HG03460 (cell line): ENCODE results near the gene PRKCH.
"Not testable (repeated sequence)": the region's sequence is repeated elsewhere in the genome, so short reads cannot be mapped to it uniquely, and the experiment has no call there.

Experiments
- ATAC-seq: cut with Tn5 transposase; IDR thresholded peaks from one replicate; pipeline ENCODE4 v1.9.1; 2021; ENCODE audit not compliant: unreplicated experiment

PRKCH gene

DNA sequence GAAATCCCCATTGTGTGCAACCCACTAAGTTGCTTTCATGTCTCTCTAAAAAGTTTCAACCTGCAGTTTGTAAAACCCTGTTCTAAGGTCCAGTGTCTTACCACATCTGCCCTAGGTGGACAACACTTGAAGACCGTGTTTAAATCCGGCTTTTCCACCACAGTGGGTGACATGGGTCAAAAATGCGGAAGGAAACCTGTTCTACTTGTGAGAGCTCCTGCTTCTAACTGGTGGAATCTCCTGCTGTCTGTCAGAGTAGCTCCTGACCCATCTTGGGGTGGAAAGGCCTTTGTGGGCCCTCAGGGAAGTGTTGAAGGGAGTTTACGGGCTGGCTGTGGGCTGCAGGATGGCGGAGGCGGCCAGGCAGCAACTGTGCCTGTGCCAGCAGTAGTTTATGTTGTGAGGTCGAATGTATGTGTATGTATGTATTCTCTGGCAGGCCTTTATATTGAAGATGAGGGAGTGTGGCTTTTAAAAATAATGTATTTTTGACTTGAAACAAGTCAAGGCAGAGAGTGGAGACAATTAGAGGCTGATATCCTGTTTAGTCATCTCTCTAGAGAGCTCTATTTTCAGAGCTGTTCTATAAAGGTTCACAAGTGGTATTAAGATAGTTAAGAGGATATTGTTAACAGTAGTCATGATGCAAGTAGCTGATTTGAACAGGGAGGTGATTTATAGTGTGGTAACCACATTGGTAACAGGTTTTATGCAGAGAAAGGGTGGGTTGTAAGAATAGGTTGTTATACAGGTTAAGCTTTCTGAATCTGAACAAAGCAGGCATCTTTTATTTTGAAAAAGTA is 67.0 kb downstream of the PRKCH start:
- peak; percentile 55 for ATAC-seq

DNA sequence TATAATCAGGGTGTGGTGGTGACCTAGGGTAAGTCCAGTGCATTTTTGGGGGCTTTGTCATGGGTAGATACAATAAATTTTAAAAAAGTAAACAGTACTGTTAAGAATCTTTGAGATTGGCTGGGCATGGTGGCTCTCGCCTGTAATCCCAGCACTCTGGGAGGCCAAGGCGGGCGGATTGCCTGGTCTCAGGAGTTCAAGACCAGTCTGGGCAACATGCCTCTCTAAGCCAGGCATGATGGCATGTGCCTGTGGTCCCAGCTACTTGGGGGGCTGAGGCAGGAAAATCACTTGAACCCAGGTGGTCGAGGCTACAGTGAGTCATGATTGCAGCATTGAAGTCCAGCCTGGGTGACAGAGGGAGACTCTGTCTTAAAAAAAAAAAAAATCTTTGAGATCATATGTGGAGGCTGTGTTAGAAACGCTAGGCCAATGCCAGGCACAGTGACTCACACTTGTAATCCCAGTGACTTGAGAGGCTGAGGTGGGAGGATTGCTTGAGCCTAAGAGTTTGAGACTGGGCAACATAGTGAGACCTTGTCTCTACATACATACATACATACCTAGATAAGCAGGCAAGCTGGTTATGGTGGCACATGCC is 67.7 kb downstream of the PRKCH start:
- ATAC-seq, result no peak

DNA sequence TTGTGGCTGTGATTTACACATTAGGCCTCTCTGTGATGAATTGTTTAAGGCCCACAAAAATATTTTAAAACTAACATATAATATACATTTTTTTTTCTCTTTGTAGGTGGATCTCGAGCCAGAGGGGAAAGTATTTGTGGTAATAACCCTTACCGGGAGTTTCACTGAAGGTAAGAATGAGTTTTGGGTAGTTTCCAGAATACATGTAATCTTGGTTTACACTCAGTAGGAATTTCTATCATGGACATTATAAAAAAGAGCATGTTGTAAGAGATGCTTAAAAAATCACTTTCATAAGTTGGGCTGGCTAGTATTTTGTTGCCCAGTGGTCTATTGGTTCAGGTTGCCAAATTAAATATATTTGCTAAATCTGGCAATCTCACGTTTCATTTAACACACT is 69.7 kb downstream of the PRKCH start:
- ATAC-seq, result no peak

DNA sequence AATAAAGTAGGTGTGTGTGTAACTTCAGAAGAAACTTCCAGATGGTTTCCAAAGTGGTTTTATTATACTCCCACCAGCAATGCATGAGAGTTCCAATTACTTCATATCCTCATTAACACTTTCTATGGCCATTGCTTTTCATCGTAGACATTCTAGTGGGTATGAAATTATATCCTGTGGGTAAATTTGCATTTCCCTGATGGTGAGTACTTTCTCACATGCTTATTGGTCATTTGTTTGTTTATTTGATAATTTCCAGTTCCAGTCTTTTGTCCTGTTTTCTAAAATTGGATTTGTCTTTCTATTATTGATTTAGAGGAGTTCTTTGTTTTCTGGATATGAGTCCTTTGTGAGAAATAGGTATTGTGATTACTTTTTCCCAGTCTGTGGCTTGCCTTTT is 70.9 kb downstream of the PRKCH start:
- ATAC-seq, result no peak

DNA sequence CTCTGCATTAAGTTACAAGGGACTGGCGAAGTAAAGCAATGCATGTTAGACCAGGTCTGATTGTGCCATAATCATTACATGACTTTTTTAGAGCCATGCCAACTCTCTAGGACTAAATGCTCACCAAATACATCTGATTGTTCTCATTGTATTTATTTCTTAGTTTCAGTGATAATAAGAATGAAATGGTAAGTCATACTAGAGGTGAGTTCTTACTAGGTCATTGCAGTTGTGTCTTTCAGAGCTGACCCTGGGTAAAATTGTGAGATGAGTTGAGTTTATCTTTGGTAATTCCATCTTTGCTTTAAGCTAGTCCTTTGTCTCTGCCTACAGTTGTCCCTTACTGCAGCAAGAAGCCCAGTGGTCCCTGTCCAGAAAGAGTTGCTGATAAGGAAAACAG is 73.2 kb downstream of the PRKCH start:
- ATAC-seq, result no peak

DNA sequence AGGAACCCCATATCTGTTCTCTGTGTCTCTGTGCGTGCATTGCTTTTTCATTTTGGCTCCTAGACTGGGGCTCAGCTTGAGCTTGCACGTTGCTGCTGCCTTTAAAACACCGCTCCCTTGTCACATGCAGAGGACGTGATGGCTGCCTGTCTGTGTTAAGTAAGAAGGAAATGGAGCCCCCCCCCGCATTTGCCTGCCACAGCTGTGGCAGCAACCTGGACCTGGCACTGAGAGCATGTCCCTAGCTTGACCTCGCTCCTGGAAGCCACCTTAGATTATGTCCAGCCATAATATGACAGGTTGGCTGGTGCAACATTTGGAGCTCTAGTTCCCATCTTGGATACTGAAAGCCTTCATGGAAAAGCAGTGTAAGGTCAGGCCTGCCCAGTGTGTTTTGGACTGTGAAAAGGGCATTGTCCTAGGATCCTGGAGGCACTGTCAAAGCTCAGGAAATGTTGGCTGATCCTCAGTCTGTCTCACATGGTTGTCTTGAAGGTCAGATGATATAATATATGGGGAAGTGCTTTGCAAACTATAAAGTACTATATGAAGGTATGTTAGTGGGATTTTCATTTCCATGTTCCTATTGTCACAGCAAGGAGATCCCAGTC is 73.8 kb downstream of the PRKCH start:
- no peak for ATAC-seq

DNA sequence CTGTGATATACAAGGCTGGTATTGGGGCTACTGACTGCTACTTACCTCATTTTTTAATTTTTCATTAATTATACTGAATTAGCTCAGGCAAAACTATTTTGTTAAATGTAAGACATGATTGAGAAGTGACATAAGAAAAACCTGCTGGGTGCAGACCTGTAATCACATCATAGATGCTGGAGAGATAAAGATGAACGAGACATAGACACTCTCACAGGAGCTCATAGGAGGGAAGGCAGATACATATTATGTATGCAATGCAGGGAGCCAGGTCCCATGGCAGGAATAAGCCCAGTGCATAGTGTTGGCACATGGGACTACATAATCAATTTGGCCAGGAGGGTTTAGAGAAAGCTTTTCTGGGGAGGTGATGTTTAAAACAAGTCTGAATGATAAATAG is 74.9 kb downstream of the PRKCH start:
- no peak for ATAC-seq

DNA sequence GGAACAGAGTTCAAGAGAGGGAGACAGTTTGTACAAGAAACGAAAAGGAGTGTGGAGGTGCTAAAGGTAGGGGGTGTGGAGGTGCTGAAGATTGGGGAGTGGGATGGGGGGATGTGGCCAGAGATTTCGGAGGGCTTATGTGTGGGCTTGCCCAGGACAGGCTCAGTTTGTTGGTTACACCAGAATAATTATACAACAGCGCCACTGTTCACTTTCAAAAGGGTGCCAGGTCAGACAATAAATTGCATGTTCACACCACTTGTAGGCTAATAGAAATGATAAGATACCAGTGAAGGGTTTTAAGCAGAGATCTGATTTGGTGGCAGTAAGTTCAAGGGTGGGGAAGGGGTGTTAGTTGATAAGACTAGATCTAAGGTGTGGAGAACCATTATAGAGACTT is 75.3 kb downstream of the PRKCH start:
- ATAC-seq, result no peak

DNA sequence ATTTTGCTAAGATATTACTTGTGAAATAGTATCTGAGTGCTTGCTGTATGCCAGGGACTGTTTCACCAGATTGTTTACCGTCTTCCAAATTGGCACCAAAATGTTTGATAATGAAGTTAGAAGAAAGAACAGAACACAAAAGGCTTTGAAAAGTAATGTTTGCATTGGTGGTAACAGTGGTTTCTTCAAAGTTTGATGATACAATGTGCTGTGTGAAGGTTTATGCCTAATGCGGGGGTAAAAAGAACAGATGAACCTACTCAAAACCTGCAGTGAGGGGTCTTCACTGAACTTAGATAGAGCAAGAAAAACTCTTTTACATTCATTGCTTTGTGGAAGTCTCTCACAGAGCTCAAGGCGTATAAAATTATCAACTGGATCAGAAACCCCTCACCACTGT is 76.2 kb downstream of the PRKCH start:
- ATAC-seq, result no peak

DNA sequence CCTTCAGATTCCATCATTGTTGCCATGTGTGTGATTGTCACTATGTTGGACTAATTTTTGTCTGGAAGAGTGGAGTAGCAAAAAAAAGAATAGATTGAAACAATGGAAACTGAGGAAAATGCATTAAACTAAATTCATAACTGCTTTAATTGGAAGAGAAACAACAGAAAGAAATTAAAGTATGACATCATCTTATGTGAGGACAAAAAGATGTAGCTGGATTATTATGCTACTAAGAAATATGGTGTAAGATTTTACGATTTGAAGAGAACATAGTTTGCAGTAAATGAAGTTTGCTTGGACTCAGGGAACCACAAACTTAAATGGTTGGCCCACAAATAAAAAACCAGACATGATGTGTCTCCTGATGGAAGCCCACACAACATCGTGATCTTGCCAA is 76.8 kb downstream of the PRKCH start:
- no peak for ATAC-seq

DNA sequence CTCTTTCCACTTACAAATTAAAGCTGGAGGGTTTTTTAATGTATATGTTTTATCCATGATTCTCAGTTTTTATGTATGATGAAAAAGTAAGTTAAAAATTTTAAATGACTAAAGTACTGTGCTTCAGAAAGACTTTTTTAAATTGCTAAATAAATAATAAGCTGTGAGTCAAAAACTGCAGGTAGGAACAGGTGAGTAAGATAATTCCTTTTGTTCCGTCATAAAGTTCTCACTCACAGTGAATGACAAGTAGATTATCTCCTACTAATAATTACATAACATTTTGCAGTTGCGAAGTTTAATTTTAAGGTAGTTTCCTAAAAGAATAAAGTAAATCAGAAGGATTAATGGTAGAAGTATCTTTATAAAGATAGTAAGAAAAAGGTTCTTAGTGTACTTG is 78.0 kb downstream of the PRKCH start:
- ATAC-seq, result no peak

DNA sequence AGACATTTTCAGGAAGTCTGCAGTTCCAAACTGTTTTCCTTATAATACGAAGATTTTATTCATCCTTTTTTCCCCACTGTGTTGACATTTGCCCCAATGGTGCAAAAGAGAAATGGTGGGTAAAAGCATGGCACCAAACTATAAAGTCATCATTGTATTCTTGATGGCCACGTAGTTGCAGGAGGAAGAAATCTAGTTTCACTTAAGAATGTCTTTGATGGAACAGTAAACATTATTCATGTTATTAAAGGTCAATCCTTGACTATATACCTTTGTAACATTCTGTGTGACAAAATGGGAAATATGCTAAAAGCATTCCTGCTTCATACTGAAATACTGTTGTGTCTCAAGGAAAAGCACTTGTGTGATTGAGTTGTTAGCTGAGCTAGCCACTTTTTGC is 80.1 kb downstream of the PRKCH start:
- no peak for ATAC-seq

DNA sequence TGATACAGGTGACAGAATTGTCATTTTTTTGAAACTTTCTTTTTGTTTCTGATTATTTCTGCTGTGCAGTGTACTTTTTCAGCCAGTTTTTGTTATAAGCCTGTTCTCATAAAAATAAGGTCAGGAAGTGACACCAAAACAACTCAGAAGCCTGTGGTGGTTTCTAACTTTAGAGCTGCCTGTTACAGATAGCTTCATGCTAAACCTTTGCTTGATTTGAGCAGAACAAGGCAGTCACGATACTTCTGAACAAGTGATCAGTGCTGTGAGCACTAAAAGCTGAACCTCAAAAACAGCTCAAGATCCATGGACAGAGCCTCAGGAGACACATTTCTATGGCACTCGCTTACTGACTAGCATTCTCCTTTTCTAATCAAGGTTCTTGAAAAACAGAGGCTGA is 82.0 kb downstream of the PRKCH start:
- ATAC-seq, result no peak

DNA sequence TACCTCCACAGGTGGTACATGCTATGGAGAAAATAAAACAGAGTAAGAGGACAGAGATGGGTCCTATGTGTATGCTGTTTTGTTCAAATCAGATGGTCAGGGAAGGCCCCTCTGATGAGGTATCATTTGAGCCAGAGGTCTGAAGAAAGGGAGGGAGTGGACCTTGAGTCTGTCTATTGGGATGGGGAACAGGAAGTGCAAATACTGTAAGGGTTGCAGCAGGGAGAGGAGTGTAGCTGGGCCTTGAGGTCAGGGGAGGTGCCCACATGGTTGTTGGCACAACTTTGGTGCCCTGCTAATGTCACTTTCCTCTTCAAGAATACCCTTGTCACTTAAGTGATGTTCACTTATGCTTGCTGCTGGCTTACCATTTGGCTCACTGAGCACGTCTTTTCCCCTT is 83.3 kb downstream of the PRKCH start:
- no peak for ATAC-seq

DNA sequence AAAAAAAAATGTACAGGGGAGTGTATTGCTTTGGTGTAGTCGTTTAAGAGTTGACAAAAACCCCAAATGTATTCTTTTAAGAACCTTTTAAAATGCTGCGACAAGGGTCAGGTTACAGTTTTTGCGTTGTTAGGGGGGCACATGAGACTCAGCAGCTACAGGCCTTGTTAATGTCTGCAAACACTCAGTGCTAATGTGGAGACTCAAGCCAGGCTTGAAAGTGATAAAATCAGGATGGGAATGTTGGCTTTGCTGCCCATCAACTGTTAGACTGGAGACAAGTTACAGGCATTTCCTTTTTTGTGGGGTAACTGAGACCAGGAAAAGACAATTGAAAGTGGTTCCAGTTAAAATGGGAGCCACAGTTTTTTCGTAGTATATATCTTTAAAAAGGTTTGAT is 84.8 kb downstream of the PRKCH start:
- ATAC-seq, result no peak

DNA sequence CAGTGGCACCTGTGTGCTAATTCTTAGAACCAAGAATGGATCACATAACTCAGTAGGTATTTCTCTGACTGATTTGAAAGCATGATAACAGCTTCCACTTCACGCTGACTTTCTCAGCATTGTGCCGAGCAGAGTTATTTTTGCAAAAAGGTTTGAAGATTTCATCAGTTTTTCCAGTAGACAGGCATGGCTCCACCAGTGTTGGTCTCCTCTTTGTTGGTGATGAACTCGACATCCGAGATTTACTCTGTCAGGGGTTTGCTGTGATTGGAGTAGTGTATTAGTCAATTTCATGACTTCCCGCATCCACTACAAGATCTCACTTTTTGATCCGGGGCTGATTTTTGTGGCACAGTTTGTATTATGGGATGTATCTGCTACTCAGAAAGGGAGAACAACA is 85.3 kb downstream of the PRKCH start:
- ATAC-seq, result no peak

DNA sequence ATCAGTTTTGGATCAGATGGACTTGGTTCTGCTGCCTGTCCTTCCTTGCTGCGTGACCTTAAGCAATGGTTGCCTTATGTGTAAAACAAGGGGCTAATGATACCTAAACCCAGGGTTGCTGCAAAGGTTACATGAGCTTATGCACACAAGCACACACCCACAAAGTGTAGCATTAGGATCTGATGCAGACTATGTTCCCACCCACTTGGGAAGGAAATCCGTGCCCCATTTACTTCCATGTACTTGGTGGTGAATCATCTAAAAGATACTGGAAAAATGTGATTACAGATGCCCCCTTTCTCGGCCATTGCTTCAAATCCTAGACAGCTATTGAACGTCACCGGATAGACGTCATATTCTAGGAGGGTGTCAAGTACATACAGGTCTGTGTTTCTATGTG is 87.1 kb downstream of the PRKCH start:
- ATAC-seq, result no peak

DNA sequence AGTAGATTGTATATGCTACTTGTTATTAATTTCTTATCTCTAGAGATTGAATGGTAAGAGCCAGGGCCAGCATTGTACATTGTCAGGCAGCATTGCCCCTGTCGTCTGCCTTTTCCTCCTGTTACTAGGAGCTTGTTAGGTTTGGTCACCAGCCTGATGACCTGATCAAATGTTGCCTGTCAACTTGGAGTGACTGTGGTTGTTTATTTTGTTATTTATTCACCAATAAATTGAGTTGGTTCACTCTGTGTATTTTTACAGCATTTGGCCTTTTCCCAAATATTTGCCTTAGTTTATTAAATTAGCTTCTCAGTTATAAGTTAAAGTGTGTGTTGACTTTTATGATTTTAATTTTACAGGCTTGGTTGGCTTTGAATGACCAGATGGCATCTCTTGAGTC is 88.4 kb downstream of the PRKCH start:
- no peak for ATAC-seq

DNA sequence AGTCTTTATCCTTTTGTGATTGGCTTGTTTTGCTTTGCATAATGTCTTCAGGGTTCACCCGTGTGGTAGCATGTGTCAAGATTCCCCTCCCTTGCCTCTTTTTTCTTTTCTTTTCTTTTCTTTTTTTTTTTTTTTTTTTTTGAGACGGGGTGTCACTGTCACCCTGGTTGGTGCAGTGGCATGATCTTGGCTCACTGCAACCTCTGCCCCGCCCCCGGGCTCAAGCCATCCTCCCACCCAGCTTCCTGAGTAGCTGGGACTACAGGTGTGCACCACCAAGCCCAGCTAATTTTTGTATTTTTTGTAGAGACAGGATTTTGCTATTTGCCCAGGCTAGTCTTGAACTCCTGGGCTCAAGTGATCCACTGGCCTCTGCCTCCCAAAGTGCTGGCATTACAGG is 94.6 kb downstream of the PRKCH start:
- ATAC-seq, result not testable (repeated sequence)

DNA sequence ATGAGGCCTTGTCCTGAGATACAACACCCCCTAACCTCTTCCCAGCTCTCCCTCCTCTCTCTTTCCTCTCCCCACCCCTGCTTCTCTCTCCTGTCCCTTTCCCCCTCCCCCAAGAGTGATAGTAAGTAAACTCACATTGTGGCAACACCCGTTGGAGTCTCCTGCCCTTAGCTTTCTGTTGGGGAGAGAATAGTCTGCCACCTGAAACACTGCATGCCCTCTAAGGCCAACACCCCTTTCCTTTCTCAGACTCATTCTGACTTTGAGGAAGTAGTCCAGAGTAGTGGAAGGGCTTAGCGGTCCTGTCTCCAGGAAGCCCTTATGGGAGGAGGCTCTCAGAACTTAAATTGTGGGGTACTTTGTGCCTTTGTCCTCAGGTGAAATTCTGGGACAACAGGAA is 95.2 kb downstream of the PRKCH start:
- ATAC-seq, result no peak

DNA sequence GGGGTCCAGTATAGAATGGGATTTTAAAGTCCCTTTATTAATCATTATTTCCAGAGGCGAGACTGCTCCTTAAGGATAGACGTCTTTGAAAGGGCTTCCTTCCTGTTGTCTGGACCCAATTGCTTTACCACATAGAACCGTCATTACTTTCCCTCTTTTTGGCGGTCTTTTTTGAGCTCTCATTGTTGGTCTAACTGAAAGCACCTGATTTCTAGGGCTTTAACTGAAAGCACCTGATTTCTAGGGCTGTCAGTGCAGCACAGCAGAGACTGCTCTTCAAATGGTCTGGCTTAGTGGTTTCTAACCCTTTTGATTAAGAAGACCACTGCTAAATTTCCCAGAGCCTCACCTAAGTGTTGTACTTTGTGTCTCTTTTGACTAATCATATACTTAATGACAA is 95.8 kb downstream of the PRKCH start:
- ATAC-seq, result no peak

DNA sequence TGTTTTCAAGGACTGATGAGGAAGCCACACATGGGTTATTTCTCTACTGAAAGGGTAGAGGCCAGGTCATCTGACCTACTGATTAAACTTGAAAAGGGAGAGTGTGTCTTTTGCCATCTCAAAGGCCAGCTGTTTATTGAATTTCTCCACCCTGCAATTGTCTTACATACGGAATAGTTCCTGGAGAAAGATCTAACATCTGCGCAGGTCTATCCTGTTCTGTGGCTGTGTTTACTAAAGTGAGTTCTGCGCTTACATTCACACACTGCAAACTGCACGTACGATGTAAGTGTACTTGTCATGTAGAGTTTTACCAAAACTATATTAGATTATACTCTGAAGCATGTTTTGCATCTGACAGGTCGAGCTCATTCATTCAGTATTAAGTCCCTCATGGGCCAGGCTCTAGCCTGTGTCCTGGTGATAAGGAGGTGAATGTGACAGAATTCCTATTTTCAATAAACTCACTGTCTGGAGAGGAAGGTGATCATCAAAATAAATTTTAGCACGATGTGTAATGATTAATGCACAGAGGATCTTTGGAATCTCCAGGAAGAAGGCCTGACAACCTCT is 96.6 kb downstream of the PRKCH start:
- ATAC-seq, result no peak
